SH-SY5Y (cell line): ENCODE measurements around the gene SERP1.

Experiments used
- GATA2 ChIP-seq: IDR thresholded peaks from 2 replicates; pipeline ENCODE4 v1.6.1; 2011; ENCODE audit warnings: mild to moderate bottlenecking, low read depth, low read length
- GATA3 ChIP-seq: IDR thresholded peaks from 2 replicates; pipeline ENCODE4 v1.6.1; 2011; ENCODE audit warnings: low read depth, mild to moderate bottlenecking, low read length, moderate library complexity

SERP1 gene

GRCh38 chr3:150546226-150547044, at the start of gene SERP1, which contains the start of gene EIF2A:
Gene SERP1 (minus strand): TSS chr3:150546496. CDS start chr3:150546135, 361 bp downstream.
Gene EIF2A (plus strand): TSS chr3:150546787. CDS start chr3:150546803, 16 bp downstream.
- TF ChIP-seq GATA3, result no peak

- no peak for TF ChIP-seq GATA3
- TF ChIP-seq GATA2, result no peak
Observed at GRCh38 chr3:150594150-150594549, 47.9 kb upstream of the SERP1 start.

DNA sequence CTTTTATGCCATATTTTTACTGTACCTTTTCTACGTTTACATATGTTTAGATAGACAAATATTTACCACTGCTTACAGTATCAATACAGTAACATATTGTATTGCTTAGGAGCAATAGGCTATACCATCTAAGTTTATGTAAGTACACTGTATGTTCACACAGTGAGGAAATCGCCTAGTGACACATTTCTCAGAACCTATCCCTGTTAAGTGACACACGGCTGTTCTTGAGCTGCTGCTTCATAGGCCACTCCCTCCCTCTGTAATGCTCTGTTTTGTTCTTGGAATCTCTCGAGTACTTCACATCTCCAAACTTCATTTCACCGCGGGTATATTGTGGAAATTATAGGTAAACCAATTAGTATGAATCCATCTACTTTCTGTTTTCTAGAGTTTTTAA, 43.5 kb upstream of the SERP1 start:
- TF ChIP-seq GATA2 (no peak), GATA3 (no peak)

DNA sequence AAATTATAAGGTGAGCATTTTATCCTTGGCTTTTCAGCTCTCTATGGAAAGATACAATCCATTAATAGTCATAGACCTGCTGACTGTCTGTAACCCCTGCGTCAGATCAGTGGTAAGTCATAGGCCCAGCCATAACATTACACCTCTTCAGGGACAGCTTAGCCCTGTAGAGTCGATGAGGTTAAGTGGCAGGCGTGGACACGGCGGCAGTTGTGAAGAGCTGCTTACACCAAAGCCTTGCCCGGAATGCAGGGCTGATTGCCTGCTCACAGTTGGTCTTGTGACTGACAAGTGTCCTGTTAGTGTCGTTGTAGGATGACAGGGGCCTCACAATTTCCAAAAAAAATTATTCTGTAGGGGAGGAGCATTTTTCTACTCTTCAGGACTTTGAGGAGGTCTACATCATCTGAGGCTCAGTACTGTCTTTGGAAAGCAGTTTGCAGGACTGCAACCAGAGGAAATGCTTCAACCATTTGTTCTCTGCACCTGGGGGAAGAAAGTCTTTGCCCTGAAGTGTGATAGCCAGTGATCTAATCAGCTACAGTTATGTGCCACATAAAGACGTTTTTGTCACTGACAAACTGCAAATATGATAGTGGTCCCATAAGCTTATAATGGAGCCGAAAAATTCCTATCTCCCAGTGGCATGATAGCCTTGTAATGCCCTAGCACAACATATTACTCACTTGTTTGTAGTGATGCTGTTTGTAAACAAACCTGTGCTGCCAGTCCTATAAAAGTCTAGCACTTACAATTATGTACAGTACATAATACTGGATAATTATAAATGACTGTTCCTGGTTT, 41.9 kb upstream of the SERP1 start:
- no peak for TF ChIP-seq GATA2
- no peak for TF ChIP-seq GATA3

DNA sequence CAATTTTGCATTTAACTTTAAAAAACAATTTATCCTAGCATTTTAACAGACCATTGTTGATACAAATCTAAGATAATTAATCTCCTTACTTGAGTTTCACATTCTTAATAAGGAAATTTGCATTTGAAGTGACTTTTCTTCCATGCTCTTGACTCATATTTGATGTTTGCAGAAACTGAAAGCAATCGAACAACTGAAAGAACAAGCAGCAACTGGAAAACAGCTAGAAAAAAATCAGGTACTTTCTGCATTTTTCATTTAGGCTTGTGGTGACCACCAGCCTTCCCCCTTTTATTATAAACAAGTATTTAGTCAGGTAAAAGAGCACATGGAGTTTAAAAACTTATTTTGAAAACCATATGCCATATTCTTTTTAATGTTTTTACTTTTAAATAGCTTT, 36.7 kb upstream of the SERP1 start:
- no peak for TF ChIP-seq GATA3
- TF ChIP-seq GATA2, result no peak

GRCh38 chr3:150582620-150583019, 36.3 kb upstream of the SERP1 start:
- TF ChIP-seq GATA3 (no peak), GATA2 (no peak)

- TF ChIP-seq GATA3, result no peak
- TF ChIP-seq GATA2, result no peak
Observed at GRCh38 chr3:150581174-150581573, 34.9 kb upstream of the SERP1 start.

DNA sequence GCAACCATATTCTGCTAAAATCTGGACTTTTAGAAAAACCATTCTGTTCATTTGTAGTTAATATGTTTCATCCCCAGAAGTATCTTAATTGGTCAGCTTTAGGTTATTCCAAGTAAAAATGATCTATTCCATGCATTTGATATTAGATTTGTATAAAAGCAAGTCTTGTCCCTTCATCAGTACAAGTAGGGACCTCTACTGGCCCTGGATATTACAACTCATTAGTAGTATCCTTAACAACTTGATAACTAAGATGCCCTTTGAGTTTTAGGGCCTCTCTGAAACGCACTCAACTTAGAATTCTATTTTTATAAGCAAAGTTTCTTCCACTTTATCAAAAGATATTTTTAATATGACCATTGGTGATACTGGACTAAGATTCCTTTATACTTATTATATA, 31.6 kb upstream of the SERP1 start:
- no peak for TF ChIP-seq GATA3
- TF ChIP-seq GATA2, result no peak

- no peak for TF ChIP-seq GATA3
- no peak for TF ChIP-seq GATA2
Observed at GRCh38 chr3:150567328-150567727, 21.0 kb upstream of the SERP1 start.

DNA sequence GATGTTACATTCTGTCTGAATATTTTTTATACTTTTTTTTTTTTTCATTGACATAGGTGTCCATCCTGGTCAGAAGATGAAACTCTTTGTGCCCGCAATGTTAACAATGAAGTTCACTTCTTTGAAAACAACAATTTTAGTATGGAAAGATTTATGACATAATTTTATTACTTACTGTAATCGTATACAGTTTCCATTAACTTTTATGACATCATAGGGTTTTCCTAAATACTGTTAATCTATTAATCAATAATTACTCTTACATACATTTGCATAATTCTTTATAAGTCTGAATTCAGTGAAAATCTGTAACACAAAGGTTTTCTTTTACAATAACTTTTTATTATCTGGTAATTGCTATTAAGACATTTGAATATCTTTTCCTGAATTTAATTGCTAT, 17.9 kb upstream of the SERP1 start:
- no peak for TF ChIP-seq GATA2
- no peak for TF ChIP-seq GATA3

GRCh38 chr3:150557725-150558124, 11.4 kb upstream of the SERP1 start:
- TF ChIP-seq GATA3, result no peak
- no peak for TF ChIP-seq GATA2

GRCh38 chr3:150556792-150557191, 10.5 kb upstream of the SERP1 start:
- TF ChIP-seq GATA2 (no peak), GATA3 (no peak)

GRCh38 chr3:150555859-150556436, 9.7 kb upstream of the SERP1 start:
- no peak for TF ChIP-seq GATA3
- TF ChIP-seq GATA2, result no peak

DNA sequence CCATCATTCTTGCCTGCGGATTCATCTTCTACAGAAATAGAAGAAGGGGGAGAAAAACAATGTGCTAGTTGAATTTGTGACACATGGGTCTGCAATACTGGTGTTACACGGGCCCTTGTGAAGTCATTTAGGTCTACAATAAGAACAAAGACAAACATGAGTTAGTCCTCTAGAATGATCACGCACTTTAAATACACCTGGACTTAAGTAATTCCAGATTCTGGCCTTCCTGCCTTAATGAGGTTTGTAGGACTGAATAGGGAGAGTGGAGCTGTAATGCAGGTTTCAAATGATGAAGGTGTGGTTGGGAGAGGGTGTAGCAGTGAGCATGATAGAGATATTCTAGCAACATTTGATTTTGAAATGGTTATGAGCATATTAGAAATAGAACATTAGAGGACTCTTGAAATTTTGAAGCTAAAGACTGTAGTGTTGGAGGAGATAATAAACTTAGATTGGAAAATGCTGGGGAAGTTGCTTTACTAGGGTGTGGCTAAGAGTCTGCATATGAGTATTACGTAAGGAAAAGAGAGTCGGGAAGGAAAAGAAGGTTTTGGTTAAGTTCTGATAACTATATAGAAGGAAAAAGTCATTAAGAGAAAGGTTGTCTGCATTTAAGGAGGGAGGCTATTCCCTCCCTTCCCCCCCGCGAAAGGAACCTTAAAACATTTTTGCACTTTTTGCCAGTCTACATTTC, 897 bp upstream of the SERP1 start:
- no peak for TF ChIP-seq GATA3
- no peak for TF ChIP-seq GATA2
